HG03196 (cell line): ENCODE measurements around the gene ZNF292.
A peak's percentile ranks its signal among the peaks of the same experiment; 100 is the strongest.
"Not testable (repeated sequence)": the region's sequence is repeated elsewhere in the genome, so short reads cannot be mapped to it uniquely, and the experiment has no call there.

ENCODE experiments used
- ATAC-seq: cut with Tn5 transposase; IDR thresholded peaks from one replicate; pipeline ENCODE4 v1.9.1; 2021; ENCODE audit not compliant: unreplicated experiment

ZNF292 gene

DNA sequence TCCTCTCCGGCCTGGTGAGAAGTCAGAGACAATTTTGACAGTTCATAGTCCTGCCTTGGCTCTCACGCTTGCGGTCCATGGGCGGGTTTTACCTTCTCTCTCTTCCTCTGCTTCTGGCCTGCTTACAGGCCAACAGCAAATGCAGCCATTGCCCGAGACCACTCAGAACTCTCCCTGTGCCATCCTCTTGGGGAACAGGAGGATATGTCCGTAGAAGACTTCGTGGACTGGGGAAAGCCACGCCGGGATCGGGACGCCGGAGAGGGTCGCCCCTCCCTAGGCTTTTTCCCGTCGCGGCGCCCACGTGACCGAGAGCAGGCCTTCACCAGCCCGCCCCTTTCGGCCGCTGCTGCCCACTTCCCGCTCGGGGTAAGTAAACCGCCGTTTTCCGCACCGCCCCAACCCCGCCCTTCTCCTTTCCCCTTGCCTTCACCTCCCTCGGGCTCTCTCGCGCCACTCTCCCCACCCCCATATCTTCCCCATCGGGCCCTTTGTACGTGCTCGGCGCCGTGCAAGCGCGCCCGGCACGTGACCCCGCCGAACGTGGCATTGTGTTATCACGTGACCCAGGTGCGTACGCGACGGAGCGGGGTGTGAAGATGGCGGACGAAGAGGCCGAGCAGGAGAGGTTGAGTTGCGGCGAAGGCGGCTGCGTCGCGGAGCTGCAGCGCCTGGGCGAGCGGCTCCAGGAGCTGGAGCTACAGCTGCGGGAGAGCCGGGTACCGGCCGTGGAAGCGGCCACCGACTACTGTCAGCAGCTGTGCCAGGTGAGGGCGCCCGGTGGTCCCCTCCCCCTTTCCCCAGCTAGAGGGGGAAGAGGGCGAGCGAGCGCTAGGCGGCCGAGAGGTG is at the start of gene ZNF292:
Gene ZNF292, plus strand, starts transcription at position 573 of the 849 bp plus-strand sequence. Its CDS starts 27 bp downstream, at position 600.
- ATAC-seq = peak; percentile 78

DNA sequence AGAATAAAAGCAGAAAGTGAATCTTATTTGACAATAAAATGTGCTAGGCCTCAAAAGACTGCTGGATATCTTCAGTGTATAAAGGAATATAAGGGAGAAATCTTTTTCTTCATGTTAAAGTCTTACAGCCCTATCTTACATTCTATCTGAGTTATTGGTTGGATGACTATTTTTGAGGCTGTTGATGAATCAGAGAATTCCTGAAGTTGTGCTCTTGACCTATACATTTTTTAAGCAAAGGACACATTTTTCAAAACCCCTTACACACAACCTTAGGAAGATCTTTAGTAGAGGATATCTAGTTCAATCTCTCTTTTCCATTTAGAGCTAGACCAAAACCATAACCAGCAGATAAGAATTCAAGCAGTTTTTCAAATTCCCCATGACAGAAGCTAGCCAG is 49.5 kb upstream of the ZNF292 start:
- no peak for ATAC-seq

DNA sequence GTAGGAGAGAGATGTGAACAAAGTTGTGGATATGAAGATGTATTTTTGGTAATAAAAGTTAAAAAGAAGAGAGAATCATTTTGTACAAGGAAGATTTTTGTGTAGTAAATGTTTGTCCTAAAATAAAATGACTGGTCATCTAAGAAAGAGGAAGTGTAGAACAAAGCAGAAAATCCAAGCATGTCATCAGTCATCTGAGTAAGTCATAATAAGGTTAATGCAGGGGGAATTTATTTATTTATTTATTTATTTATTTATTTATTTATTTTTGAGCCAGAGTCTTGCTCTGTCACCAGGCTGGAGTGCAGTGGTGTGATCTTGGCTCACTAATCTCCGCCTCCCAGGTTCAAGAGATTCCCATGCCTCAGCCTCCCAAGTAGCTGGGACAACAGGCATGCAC is 44.7 kb upstream of the ZNF292 start:
- no peak for ATAC-seq

DNA sequence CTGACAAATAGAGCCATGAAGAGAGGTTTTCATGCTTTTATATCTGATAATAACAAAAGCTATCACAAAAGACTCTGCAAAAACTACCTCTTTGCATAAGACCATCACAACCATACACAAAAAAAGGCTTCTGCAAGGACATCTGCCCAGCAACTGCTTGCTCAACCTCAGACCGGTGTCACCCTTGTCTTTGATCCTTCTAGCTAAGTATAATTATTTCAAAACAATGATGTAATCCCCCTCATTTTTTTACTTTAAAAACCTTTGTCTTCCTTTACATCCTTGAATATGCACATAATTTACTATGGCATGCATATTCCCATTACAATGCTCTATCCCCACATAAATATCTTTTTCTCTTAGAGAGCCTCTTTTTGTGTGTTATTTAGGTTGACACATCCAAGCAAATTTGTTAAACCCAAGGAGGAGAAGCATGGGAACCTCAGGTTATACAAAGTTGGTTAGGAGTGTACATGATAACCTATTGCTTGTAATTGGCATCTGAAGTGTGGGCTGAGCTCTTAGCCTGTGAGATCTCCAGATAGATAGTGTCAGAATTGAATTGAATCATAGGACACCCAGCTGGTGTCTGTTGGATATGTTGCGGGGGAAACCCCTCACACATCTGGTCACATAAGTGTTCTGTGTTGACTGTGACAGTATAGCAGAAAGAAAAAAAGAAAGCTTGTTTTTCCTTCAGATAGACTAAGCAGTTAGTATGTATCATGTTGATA is 39.8 kb upstream of the ZNF292 start:
- ATAC-seq = no peak

GRCh38 chr6:87116922-87117321 is 38.4 kb upstream of the ZNF292 start:
- ATAC-seq = no peak

- ATAC-seq = no peak
These were observed 37.3 kb upstream of the ZNF292 start for GRCh38 chr6:87118054-87118453.

DNA sequence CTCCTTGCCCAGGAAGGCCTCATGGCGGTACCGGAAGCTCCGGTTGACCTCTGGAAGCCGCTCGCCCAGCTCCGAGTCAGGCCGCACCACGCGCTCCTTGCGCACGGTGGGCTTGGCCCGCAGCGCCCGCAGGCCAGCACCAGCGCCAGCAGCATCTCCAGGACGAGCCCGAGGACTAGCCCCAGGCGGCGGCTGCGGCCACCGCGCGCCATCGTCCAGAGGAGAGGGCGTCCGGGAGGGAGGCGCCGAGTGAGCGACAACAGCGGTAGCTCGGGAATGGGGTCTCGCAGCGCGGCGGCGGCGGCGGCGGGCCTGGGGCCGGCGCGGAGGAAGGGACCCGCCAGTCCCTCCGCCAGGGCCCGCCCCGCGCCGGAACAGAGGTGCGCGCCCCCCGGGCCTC is 32.9 kb upstream of the ZNF292 start:
- no peak for ATAC-seq

DNA sequence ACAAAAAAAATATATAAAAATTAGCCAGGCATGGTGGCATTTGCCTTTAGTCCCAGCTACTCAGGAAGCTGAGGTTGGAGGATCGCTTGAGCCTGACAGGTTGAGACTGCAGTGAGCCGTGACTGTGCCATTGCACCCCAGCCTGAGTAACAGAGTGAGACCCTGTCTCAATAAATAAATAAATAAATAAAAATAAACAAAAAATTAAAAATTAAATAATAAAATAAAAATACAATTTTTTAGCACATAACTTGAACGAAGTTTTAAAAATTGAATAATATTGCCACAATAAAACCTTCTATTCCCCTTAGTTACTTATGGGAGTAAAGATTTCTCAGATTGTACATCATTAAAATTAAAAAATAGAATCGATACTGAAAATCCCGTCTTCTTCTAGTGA is 31.3 kb upstream of the ZNF292 start:
- ATAC-seq = no peak

DNA sequence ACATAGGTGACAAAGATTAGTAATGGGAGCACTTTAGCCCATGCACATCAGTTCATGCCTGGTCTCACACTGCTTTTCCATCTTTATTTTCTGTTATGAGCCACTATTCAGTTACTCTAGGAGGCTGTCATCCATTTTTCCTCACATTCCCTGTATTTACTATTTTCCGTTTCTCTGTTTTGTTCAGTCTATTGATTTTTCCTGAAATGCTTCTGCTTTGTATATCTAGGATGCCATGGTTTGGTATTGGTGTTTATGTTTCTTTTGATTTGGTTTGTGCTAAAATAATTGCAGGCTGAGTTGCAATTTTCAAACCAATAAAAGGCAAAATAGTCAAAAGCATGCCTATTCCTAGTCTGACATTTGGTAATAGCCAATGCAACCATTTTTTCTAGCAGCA is 28.9 kb upstream of the ZNF292 start:
- no peak for ATAC-seq

DNA sequence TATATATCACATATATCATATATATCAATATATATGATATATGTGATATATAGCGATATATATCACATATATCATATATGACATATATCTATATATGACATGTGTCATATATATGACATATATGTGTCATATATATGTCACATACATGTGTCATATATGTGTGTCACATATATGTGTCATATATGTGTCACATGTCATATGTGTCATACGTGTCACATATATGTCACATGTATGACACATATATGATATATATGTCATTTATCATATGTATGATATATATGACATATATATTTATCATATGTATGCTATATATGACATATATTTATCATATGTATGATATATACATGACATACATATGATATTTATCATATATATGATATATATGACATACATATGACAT is 27.6 kb upstream of the ZNF292 start:
- ATAC-seq = no peak

GRCh38 chr6:87136963-87137362 is 18.4 kb upstream of the ZNF292 start:
- no peak for ATAC-seq

DNA sequence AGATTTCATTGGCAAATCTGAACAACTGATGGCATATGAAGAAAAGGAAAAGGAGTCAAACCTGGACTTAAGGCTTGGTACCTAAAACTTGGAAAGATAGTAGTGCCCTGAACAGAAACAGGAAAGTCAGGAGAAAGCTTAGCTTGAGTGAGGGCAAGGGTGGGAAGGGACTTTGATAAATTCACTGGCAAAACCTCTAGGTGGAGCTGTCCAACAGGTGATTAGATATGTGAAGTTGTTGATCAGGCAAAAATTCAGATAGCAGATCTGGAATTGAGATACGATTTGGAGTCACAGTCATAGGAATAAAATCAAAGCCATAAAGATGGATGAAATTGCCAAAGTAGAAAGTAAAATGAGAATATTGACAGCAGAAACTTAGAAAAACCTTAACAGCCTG is 16.1 kb upstream of the ZNF292 start:
- no peak for ATAC-seq

DNA sequence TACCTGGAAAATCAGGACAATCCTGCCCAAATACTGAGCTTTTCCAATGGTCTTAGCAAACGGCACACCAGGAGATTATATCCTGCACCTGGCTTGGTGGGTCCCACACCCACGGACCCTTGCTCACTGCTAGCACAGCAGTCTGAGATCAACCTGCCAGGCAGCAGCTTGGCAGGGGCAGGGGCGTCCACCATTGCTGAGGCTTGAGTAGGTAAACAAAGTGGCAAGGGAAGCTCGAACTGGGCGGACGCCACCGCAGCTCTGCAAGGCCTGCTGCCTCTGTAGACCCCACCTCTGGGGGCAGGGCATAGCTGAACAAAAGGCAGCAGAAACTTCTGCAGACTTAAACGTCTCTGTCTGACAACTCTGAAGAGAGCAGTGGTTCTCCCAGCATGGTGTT is 15.4 kb upstream of the ZNF292 start:
- not testable (repeated sequence) for ATAC-seq

DNA sequence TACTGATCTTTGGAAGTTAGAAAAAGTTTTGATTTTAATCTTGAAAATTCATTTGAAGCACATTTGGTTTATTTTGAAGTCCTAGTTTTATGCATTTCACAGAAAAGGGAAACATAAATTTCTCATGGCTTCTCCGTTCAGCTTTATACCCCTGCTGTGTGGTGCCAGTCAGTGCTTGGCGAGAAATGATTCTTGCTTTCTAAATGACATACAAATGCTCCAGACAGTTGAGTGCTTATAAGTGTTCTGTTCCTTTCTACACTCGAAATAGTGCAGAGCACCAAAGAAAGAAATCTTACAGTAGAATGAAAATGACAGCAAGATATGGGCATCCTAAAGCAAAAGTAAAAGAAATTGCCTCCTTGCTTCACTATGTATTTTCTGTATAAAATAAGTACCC is 9.0 kb upstream of the ZNF292 start:
- no peak for ATAC-seq

DNA sequence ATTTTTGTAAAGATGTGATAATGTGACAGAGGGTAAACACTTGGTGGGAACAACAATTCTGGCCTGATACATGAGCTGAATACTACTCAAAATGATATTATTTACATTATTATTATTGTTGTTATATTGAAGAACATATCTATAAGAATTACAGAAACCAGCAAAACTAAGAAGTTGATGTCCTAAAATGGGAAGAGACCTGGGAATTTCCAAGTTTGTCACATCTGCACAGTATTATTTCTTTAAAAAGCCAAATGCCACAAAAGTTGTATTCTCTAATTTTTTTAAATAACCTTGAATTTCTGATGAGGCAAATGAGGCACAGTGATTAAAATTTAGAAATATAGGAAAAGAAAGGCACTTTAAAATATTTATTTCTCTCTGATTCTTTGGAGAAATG is 5.0 kb upstream of the ZNF292 start:
- no peak for ATAC-seq

GRCh38 chr6:87151471-87151780 is 3.9 kb upstream of the ZNF292 start:
- no peak for ATAC-seq

- peak; percentile 25 for ATAC-seq
These were observed 3.4 kb upstream of the ZNF292 start for GRCh38 chr6:87151781-87152525.

DNA sequence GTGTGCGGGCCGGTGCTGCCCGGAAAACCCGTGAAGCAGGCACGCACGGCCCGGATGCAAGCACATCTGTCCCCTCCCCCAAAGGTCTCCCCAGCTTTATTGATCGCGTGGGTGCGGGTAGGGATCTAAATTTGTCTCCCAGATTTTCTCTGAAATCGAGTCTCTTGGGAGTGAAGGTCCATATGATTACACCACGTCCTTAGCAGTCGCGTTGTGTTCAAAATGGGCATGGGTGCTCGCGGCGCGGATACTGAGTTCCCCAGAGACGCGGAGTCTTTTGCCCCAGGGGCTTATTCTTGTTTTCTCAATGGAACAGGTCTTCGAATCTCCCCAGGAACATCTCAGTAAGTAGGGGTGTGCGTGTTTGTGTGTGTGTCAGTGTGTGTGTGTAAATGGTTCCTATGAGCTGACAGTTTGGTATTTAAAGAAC is 2.8 kb upstream of the ZNF292 start:
- ATAC-seq = no peak

- ATAC-seq = peak; percentile 0
These were observed 748 bp upstream of the ZNF292 start for GRCh38 chr6:87154641-87154992.

DNA sequence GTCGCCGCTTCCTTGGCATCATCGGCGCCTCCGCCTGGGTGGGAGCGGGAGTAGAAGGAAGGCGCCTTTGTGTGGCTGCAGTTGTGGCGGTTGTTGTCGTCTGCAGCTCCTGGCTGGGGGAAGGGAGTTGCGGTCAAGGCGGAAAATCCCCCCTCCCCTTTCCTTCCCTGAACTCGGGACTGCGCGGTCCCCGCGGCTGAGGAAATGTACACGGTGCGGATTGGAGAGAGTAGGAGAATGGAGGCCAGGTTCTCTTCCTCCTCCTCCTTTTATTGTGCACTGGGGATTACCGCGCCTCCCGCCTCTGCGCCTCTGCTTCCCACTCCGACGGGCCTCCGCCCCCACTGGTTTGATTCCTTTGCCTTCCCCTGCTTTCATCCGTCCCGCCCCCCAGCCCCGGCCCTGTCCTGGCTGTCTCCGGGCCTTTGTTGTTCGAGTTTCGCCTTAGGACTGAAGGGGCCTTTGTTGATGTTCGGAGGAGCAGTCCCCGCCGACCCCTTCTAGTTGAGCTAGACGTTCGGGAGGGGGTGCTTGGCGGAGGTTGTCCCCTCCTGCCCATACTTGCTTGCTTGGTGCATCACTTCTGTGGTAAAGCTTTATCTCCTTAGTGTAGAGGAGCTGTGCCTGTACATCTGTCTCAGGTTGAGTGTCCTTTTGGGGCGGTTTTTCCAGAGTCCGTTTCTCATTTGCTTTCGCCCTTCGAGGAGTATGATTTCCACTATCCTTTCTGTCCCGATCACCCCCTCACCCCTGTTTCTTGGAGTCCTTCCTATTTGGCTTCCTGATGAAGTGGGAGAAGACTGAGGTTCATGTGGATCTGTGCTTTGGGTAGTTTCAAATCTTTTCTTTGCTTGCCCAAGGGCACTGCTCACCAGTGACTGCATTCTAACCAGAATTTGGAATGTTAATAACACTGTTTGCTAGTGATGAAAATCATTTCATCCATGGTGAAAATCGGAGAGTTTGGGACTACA is 764 bp downstream of the ZNF292 start:
- peak; percentile 3 for ATAC-seq

DNA sequence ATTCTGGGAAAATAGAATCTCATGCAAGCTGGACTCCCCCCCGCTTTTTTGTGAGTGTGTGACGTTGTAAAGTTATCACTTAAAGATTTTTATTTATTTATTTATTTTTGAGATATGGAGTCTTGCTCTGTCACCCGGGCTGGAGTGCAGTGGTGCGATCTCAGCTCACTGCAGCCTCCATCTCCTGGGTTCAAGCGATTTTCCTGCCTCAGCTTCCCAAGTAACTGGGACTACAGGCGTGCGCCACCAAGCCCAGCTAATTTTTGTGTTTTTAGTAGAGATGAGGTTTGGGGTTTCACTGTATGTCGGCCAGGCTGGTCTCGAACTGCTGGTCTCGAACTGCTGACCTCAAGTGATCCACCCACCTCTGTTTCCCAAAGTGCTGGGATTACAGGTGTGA is 2.2 kb downstream of the ZNF292 start:
- ATAC-seq = not testable (repeated sequence)
